ENCODE results near the gene NCAPG2.

- TF ChIP-seq GATA2 (IDR thresholded peaks at IDR 0.05; ENCODE audit: low read depth, low read length) (no peak), GATA3 (IDR thresholded peaks at IDR 0.05; ENCODE audit: low read depth, low read length) (no peak)
These were observed 112.7 kb downstream of the NCAPG2 start for GRCh38 chr7:158591944-158592343.
